ENCODE data around the gene POLR2L.

POLR2L gene

DNA sequence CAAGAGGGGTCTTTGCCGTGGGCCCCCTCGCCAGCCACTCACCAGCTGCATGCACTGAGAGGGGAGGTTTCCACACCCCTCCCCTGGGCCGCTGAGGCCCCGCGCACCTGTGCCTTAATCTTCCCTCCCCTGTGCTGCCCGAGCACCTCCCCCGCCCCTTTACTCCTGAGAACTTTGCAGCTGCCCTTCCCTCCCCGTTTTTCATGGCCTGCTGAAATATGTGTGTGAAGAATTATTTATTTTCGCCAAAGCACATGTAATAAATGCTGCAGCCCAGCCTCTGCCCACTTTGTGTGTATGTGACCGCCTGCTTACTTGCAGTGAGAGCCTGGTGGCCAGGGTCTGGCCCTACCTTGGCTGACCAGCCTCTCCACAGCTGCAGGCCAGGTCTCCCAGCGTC is 17.4 kb downstream of the POLR2L start:
- no peak for DNase-seq

GRCh38 chr11:824292-824880 is 17.9 kb downstream of the POLR2L start:
- no peak for DNase-seq

DNA sequence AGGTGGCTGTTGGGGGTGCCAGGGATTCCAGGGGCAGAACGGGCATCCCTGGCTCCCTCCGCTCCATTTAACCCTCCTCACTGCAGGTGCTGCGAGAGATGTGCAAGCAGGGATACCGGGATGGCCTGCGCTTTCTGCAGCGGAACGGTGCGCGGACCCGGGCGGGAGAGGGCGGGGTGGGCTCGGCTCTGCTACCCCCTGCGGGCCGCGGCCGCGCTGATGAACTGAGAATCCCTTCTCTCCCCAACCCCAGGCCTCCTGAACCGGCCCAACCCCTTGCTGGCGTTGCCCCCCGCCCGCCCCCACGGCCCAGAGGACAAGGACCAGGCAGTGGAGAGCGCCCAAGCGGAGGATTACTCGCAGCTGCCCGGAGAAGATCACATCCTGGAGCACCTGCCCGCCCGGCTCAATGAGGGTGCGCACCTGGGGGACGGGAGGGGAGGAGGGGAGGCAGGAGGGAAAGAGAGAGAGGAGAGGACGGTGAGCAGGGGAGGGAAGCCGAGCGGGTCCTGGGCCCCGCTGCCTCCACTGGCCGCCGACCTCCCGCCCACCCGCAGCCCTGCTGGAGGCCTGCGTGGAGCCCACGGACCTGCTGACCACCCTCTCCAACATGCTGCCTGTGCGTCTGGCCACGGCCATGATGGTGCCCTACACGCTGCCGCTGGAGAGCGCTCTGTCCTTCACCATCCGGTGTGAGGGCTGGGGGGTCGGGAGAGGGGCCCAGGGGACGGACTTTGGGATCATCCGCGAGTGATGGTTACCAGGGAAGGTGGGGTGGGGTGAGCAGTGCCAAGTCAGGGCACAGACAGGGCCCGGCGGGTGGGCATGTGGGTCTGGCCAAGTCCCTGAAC is 18.7 kb downstream of the POLR2L start:
- no peak for DNase-seq

DNA sequence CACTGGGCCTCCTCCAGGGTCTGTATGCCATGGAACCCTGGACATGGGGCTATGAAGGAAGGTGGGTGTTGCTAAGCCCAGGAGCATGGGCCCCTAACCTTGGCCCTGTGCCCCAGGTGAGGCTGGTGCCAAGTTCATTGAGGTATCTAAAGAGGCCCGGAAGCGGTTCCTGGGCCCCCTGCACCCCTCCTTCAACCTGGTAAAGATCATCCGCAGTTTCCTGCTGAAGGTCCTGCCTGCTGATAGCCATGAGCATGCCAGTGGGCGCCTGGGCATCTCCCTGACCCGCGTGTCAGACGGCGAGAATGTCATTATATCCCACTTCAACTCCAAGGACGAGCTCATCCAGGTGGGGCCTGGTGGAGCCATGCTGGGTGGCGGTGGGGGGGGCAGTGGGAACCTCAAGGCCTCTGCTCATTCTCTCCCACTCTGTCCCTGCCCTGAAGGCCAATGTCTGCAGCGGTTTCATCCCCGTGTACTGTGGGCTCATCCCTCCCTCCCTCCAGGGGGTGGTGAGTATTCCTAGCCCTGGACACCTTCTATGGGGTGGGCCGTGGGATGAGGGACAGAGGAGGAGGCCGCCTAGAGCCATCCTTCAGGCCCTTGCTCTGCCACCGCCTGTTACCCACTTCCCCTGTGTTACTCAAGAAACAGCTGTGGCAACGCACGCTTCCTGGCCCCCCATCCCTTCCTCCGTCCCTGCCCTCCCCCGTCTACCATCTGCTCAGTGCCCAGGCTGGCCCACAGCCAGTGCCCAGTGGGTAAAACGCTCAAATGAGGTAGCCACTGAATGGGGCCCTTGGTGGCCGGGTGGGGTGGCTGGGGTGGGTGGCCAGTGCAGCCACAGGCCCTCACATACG is 20.6 kb downstream of the POLR2L start:
- DNase-seq, result no peak

- DNase-seq, result no peak
These were observed 21.4 kb downstream of the POLR2L start for GRCh38 chr11:820655-821511.

DNA sequence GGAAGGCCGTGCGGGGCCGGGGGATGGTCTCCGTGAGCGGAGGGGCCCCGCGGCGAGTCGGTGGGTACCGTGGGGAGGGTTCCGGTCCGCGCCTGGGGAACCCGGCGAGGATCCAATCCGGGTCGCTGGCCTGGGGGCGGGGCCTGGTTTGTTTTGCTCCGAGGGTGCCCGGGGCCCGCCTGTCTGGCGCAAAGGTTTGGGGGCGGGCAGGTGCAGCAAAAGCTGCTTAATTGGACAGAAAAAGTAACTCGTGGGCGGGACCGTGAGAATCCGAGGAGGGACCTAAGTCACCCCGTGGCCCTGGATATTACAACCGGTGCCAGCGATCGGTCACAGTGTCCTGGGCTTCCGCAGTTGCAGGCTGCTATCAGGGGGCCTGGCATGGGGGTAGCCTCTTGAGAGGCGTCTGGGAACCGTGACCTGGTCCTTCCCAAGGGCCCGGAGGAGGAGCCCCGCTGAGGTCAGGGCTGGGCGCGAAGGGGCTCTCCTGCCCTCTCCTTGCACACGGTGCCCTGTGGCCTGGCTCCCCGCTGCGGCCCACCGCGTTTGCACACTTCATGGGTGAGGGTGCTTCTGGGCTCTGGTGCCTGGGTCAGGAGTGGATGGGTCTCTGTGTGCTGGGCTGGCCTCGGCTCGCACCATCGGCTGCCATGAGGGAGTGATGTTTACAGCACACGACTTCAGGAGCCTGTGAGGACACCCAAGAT is 22.2 kb downstream of the POLR2L start:
- DNase-seq, result peak; percentile 92

GRCh38 chr11:819129-819931 is 23.0 kb downstream of the POLR2L start:
- DNase-seq, result peak; percentile 94

DNA sequence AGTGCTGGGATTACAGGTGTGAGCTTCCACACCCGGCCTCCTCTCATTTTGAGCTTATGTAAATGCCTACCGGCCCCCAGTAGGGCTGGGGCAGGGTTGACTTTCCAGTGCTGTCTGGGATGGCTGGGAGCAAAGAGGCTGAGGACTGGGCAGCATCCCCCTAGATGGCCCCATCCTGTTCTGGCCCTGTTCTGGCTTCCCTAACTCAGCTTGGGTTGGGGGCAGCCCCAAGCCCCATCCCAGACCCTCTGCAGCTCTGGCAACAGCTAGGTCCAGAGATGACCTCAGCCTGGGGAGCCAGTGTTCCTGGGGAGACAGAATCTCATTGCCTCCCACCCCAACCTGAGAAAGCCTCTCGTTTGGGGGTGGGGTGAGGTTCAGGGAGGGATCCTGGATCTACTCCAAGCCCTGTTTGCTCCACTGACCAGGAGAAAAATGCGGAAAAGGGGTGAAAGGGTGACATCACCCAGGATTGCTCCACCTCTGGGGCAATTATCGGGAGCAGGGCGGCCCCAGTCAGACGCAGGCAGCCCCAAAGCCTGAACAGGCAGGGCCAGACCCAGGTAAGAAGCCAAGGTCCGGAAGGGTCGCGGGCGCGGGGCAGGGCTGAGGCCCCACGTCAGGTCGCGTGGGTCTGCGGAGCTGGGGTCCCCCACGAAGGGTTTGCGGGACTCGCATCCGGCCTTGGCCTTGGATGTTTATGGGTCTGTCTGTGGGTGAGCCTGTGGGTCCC is 23.8 kb downstream of the POLR2L start, which contains the start of gene PNPLA2:
TSS of gene PNPLA2 (plus strand) at position 519 of the 733 bp plus-strand sequence. CDS start 805 bp downstream, outside the sequence.
- DNase-seq, result no peak

DNA sequence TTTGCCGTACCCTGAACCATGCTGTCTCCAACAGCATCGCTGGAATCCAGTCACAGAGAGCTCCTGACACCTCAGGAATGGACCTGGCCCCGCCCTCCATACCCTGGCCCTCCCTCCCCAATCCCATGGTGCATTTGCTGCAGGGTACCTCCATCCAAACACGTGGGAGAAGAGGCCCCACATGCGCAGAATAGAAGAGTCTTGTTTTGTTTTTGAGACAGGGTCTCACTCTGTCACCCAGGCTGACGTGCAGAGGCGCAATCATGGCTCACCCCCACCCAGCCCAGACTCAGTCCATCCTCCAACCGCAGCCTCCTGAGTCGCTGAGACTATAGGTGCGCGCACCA is 25.9 kb downstream of the POLR2L start:
- no peak for DNase-seq

- DNase-seq, result no peak
These were observed 26.5 kb downstream of the POLR2L start for GRCh38 chr11:815675-816432.

GRCh38 chr11:813456-814096 is 28.8 kb downstream of the POLR2L start:
- DNase-seq, result no peak

- DNase-seq, result no peak
These were observed 29.3 kb downstream of the POLR2L start for GRCh38 chr11:813072-813455.

GRCh38 chr11:812390-812789 is 29.9 kb downstream of the POLR2L start:
- DNase-seq, result no peak

DNA sequence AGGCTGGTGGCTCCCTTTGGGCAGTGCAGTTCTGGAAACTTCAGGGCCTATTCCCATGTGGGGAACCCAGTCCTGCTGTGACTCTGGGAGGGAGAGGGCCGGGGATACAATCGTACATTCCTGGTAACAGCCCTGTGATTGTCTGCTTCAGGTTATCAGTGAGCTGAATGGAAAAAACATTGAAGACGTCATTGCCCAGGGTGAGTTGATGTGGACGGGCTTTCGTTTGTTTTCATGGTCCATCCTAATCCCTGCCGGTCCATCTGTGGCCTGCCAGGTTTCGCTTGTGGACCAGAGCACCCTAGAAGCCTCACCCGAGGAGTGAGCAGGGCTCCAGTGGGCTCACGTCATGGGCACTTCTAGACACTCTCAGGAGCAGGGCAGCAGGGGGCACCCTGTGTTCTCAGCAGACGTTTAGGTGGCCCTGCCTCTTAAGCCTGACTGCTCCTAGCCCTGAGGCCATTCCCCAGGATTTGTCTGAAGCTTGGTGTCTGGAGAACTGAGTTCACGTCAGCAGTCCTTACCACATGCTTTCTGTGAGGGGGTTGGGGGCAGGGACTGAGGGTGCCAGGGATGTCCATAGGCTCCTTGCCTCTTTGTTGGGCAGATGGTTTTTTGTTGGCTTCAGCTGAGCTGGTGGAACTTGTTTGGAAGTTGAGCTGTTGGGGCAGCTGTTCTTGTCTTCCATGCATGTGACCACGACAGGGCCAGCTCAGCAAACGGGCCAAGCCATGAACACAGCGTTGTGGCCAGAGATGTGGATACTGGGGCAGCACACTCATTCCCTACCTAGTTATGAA is 30.7 kb downstream of the POLR2L start:
- no peak for DNase-seq

DNA sequence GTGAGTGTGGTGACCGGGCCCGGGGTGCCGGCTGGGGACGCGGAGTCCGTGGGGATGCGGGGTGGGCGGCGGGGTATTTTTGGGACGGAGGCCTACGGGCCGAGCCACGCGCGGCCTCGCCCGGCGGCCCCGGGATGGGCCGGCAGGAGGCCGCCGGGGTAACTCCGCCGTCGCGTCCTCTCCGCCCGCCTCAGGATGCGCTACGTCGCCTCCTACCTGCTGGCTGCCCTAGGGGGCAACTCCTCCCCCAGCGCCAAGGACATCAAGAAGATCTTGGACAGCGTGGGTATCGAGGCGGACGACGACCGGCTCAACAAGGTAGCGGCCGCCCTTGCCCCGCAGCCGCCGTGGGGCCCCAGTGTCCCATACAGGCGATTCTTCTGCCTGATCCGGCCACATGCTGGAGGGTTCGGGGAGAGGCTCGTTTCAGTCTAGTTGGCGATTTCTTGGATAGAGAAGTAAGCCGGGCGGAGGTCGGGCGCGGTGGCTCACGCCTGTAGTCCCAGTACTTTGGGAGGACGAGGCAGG is 32.2 kb downstream of the POLR2L start:
- no peak for DNase-seq

DNA sequence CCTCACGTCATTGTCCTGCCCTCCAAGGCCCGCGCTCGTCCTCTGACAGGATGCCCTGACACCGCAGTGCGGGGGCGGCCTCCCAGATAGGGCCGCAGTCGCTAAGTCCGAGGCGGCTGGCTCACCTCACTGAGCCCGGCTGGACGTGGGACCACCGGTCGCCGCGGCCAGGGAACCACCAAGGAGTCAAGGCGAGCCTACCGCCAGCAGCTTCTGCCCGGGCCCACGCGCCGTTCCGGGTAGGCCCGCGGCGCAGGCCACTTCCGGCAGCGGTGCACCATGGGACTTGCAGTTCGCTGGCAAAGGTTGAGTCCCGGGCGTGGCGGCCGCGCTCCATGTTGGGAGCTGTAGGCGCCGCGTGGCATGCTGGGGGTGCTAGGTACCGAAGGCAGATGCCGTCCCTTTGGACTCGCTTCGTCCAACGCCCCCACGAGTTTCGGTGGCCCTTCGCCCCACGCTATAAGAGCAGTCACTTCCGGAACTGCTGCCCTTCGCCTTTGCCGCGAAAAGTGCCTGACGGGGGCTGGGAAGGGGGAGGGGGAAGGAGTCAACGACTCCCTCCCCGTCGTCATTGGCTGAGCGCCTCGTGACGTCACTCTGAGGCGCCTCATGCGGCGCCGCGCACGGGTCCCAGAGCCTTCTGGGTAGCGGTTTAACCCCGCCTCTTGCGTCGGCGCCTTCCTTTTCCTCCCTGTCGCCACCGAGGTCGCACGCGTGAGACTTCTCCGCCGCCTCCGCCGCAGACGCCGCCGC is 32.9 kb downstream of the POLR2L start, which contains the start of gene RPLP2:
TSS of gene RPLP2 (plus strand) at position 681 of the 753 bp plus-strand sequence. CDS start 268 bp downstream, outside the sequence.
- peak; percentile 98 for DNase-seq

Data from stimulated activated CD4-positive, alpha-beta T cell treated with anti-CD3 and anti-CD28 coated beads, Interleukin-4, amount 100 ng/mL, for 1 hour (primary cell).